SW480 (cell line): ENCODE measurements around the gene ANKS1B.

ENCODE experiments used
- DNase-seq: peaks from one replicate; pipeline ENCODE4 v3.0.0-alpha.2; 2016; ENCODE audit warnings: low spot score

The ANKS1B gene

DNA sequence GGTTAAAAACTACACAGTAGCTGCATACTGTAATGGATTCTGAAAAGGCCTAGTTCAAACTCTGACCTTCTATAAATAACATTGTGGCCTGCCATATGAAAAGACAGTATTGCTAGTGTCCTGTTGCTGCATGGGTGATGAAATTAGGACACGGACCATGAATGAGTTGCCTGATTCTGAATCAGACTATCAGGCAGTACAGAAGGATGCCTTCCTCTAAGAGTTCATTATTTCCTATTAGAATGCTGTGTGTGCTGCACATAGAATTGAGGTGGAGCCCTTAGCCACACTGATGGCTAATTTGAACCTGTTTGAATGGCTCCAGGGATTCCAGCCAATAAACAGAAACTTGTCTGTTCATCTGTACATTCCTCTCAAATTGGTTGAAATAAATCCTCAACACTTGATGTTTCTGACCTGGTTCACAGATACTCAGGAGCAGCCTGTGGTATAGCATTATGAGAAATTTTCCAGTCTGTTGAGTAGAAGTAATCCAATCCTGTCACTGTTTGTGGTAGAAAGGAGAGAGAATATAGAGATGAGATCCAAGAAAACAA, 856.4 kb downstream of the ANKS1B start:
- no peak for DNase-seq

DNA sequence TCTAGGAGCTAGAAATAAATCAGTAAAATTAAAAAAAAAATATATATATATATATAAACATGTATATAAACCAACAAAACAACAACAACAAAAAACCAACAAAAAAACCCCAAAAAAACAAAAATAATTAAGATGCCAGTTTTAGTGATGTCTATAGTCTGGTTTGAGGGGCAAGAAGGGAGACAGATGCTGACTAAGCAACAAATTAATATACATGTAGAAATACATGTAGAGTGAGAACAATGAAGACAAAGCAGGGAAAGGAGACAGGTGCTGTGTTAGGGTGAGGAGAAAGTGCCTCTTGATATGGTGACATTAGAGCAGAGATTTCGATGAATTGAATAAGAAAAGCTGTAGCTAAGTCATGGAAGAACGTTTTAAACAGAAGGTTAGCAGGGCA, 861.8 kb downstream of the ANKS1B start:
- no peak for DNase-seq

DNA sequence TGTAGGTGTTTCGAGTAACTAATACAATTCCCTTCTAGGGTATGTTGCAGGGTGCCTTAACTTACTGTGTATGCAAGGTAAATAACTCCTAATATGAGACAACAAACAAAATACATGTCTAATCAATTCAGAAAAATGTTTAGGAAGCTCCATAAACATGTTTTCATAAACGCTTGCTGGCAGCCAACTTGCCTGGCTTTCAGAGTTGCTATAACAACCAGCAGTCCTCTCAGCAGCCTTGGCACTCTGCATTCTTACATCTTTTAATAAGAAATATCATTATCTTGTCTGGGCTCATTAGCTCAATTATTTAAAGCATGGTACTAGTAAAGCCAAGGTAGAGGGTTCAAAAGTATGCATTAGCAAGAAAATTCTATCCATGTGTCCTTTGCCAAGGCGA, 862.2 kb downstream of the ANKS1B start:
- DNase-seq, result no peak

DNA sequence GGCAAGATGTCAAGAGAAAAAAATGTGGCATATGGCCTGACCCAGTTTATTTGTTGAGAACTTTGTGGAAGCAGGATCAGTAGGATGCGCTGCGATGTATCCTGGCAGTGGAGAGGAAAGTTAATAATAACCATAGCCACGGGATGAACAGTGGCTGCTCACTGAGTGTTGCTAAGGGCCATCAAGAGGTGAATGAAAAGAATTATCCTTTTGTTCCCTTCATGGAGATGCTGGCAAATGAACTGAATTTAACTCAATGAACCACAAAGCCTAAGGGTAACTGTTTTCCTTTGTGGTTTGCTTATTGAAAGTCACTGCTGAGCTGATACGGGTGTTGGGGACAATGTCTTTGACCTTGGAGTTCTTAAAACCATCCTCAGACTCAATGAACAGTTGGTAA, 863.2 kb downstream of the ANKS1B start:
- DNase-seq, result no peak

DNA sequence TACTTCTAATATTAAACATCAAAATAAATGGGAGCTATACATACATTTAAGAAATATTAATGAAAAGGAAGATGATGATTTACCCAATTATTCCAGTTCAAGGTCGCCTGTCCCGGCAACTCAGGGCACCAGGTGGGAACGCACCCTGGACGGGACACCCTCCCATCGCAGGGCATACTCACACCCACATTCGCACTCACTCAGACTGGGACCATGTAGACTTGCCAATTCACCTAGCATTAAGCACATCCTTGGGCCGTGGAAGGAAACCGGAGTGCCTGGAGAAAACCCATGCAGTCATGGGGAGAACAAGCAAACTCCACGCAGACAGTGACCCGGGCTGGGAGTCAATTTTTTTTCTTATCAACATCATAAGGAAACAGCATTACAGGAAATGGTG, 864.8 kb downstream of the ANKS1B start:
- DNase-seq, result no peak

DNA sequence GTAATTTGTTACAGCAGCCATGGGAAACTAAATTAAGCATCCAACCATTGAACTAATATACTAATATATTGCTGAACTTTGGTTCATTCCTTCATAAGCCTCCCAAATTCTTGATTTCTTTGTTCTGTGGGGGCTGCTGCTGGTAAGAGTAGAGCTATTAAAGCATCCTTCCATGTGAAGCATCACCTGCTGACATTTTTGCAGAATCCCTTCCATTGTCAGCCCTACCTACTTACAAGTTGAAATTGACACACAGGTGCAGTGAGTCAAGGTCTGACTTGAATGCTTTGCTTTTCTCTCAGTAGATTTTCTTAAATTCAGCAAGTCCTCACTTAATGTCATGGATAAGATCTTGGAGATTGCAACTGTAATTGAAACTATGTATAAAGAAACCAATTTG, 865.3 kb downstream of the ANKS1B start:
- DNase-seq, result no peak

DNA sequence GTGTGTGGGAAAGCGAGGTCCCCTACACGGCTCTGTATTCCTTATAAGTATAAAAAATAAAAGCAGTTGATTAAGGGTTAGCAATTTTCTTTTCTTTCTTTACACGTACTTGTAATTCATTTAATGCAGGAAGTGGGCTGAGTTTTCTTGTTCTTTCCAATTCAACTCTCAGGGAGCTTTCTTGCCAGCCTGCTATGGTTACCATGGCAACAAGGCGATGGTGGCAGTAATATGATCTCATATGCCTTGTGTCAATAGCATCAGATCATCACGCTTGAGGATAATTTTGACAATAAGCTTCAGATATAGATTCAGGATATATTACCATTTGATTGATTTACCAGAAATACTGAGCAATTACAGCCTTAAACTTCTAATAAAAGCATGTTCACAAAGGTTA, 873.1 kb downstream of the ANKS1B start:
- DNase-seq, result no peak

DNA sequence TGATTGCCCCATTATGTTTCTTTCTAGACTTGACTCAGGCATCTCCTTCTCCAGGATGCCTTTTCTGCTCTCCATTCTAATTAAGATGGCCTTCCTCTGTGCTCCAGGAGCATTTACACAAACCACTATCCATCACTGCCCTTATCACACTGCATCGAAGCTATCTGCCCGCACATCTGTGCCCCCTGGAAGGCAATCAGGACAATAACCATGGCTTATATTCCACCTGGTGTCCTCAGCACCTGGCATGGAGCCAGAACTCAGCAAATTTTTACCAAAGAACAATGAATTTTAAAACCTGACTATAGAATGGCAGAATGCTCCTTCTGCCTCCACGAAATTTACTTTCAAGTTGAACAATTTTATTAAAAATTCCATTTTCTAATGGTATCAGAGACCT, 873.9 kb downstream of the ANKS1B start:
- DNase-seq, result no peak

DNA sequence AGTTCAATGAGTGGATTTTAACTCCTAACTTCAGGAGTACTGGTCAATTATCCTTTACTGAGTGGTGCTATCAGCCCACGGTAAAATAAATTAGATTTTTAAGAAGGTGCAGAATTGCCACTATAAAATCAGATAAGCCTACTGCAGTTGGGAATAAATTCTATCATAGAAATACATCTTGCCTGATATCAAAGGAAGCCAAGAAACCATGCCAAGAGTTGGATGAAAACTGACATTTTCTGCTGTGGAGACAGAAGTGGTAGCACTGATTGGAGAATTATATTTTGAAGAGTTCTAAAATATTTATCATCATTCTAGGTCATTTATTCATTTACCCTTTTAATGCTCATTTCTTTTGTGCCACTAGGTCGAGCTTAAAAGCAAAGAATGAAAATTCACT, 874.5 kb downstream of the ANKS1B start:
- DNase-seq, result no peak

DNA sequence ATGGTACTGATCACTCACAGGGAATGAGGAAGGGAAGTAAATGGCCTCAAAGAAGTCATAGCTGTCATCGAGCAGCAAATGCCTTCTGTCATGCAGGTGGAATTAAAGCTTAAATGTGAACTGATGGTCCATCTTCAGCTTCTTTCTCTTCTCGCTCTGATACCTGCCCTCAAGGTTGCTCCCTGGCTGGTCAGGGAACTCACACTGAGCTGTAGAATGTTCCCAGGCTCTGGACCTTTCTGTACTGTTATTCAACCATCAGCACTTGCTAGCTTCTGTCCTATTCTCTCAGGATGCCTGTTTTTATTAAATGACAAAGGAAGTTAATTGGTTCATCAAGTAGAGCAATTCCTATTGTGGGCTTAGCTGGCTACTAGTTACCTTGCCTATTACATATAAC, 875.8 kb downstream of the ANKS1B start:
- DNase-seq, result no peak

DNA sequence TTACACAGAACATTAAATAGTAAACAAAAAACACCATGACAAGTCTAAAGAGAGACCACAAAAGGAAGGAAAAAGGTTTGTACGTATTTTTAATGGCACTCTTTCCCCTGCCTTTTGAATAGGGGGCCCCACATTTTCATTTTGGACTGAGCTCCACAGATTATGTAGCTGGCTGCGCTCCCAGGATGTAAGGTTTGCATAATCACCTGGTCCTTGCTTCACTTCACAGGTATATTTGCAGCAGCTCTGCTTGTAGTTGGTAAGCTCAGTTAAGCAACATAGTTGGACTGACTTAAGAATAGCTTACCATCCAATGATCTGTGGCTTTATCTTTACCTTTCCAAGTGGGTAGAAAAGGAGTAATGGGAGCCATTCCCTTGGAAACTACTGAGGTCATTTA, 885.0 kb downstream of the ANKS1B start:
- no peak for DNase-seq

DNA sequence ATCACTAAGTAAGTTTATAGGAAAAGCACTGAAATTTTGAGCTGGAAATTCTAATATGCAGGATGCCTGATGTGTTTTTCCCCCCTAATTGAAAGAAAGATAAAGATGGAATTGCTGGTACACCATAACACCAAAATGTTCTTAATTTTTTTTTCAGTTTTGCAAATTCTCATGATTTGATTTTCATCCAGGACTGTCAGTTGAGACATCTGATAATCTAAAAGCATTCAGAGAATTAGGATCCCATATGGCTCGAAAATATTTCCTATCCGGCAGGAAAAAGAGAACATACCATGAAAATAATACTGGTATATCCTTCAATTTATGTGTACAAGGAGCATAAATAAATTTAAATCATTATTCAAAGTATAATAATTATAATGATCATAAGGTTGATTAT, 887.6 kb downstream of the ANKS1B start:
- DNase-seq, result no peak

DNA sequence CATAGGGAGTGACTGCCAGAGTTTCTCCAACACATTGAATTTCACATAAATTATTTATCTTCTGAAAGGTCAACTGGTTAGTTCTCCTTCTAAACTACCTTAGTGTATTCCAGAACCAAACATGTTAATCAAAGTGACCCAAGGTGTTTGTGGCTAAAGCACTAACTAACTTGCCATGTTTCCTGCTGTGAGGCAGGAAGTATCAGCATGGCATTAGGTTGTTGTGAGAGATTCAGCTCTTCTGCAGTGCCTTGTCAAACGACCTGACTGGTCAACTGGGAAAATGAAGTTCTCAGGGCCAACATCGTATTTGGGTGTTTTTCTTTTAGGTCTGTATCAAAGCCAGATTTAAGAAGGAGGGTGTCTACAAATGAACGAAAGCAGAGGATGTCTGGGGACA, 891.6 kb downstream of the ANKS1B start:
- DNase-seq, result no peak

DNA sequence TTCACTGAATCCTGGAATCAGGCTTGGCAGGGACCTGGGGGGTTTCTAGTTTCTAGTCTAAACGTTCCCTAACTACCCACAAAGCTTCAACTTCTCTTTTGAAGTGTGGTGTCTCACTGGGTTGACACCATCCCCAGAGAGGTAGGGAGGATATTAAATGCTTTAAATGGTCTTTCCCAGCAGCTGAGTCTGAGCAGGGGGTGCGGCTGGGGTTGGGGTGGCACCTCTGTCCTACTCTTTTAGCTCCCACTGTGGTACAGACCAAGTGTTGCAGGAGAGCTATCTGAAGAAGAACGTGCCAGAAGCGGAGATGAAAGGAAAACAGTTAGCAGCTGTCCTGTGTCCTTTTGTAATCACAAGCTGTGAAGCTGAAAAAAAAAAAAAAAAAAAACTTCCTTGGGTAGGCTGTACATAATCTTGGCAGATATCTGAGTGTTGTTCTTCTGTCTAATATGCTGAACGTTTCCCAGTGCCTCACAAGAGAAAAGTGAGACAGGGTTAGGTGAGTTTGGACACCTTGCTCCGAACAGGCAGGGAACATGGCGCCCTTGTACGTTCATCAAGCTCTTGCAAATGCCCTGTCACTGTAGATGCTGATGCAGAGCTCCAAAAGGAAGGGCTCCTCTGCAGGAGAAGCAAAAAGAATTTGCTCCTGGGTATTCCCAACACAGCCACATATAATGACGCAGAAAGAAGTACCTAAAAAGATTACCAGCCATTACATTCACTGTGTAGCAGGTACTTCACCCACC, 892.5 kb downstream of the ANKS1B start:
- DNase-seq, result no peak

DNA sequence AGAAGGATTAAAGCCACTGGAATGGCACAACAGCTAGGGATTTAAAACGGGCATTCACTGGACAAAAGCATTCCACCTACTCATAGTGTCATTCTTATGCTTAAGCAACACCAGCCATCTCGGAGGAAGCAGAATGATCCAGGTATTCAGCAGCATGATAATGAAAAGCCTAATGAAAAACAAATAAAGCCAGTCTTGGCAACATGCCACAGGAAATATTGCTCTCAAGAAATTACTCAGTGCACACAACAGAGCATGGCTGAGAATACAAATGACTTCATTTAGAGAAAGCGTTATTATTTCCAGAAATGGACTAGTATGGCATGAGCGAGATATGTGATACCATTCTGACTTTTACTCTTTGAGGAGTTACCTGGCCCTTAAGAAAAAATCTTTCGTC, 897.5 kb downstream of the ANKS1B start:
- no peak for DNase-seq

DNA sequence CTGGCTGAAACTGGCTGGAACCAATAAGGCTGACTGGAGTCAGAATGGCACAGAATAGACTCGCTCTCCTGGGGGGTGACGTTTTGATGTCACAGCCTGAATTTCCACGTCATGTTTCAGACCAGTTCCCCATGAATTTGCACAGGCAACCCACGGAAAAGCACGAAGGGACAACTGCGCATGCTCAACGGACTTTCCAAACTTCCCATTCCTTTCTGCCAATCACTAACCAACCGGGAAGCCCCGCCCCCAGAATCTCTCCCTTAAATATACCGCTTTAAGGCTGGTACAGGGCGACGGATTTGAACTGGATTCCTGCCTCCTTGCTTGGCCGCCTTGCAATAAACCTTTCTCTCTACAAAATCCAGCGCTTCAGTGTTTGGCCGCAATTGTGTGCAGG, 904.9 kb downstream of the ANKS1B start:
- DNase-seq, result no peak

DNA sequence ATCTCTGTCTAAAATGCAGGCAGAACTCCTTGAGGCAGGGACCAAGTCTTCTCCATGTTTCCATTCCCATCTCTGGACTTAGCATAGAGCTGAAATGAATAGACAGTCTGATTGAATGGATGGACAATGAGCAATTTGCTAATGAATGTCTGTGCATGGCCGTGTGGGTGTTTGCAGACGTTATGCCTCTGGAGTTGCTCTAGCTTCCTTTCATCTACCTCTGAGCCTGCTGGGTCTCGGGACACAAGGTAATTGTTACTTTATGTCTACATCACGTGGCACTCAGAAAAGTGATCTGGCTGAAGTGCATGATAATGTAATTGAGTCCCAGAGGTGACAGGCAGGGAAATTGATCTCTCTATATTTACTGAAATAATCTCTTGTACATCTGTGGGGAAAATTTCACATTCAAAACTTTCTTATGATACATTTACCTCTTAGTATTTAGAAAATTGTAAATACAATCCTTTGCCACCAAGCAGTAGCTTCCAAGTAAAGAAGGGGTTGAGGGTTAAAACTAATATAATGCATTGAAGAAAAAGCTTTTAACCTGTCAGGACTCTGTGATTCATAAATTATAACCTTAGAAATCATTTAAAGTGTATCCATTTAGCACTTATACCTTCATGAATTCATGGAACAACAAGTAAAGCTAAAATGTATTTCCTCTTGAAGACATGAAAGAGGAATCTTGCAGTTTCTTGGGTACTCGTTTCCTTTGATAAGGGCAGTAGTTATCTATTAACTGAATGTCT, 915.6 kb downstream of the ANKS1B start:
- no peak for DNase-seq

DNA sequence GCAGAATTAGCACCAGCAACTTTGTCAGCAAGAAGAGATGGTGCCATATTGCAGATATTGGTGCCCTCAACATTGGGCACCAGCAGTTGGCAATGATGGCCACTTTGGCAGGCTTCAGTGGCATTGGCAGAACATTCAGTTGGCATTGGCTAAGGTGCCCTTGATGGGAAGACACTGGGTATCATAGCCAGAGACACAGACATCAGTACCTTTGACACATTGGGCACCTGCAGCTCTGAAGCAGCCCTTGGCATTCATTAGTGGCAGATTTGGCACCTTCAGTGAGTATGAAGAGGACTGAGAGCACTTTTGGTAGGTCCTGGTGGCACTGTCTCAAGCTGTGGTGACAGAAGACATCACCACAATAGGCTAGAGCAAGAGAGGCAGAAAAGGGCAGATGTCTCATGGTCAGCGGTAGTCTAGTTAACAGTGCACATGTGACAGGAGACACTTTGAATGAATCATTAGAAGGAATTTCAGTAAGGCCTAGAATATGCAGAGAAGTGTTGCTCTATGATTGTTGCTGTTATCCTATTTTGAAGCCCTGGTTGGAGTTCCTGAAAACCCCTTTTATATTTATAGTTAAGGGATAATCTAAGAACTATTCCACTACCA, 917.5 kb downstream of the ANKS1B start:
- DNase-seq, result no peak

DNA sequence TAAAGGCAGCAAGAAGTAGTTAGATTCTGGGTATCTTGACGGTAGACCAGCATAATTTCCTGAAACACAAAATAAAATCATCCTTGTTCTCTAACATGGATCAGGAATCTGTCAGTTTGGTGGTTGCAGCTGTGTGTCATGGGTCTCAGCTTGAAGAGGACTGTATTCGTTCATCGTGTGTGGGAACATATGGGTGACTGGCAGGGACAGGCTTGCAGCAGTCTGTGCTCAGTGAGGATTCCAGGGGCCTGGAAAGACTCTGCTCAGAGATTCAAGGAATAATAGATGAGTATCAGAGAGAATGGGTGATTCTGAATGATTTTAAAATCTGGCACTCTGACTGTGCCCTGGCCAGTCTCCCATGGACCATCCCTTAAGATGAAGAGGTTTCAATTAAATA, 918.0 kb downstream of the ANKS1B start:
- DNase-seq, result no peak

DNA sequence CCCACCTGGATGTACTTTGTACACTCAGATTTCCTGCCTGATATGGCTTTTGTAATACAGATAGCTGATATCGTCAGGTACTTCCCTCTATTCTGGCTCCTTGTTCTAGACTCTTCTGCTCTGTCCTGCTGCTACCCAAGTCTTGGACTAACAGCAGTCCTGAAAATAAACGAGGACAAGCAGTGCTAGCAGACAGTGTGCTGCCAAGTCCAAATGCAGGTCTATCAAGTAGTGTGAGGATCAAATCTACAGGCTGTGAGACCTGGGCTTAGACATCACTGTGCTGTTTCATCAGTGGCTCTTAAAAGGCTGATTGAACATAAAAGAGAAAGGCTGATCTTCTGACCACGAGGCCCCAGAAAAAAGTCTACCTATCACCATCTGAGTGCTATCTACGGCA, 921.6 kb downstream of the ANKS1B start:
- DNase-seq, result no peak

DNA sequence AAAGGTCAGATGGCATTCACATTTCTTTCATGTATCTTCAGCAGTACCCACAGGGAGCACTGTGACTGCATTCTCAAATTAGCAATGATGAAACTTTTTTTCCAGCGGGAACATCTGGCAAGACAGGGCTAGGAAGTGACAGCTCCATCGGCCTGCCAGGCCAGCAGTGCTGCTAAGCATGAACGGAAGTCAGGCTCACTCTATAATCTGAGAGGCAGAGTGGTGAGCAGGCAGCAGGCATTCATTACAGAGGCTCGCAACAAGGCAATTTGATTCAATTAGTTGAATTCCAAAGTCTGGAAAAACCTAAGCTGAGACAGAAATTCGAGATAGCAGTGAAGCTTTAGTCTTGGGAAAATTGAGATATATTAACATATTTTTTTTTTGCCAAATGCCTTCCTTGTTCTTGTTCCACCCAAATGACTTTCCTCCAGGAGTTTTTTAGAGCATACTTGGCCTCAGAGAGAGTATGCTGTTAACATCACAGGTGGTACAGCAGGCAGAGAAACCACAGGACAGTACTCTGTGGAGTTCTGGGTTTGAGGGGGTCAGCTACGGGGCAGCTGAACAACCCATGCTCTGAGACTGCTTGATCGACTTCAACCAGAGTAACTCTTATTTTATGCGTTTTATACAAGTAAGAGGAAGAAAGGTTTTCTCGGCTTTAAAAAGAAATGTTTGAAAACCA, 924.8 kb downstream of the ANKS1B start:
- DNase-seq, result no peak

DNA sequence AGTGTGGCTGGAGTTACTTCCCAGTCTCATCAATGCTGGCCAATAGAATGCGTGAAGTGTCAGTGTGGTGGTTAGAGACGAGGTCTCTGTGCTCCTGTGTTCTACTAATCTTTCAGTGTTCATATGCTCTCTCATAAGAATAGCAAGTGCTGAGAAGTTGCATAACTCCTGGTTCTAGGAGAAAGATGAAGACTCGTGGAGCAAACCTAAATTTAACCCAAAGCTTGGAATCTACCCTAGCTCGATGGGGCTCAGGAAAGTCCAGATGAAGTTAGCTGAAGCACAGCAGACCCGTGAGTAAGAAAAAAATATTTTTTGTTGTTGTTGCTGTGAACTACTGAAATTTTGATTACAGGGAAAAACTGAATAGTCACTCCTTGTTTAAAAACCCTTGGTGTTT, 927.1 kb downstream of the ANKS1B start:
- DNase-seq, result no peak

DNA sequence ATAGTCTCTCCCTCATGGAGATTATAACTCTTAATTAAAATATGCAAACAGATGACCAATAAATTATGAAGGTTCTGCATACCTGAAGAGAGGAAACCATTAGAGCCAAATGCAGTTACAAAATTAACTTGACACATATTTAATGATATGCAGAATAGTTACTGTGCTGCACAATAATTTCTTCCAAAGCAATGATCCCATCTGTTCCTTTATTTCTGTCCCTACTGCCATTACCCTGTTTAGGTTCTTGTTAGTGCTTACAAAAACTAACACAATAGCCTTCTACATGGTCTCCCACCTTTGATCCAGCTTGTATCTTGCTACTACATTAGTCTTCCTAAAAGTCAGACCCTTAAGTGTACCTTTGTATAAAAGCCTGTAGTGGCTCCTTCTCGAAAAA, 928.5 kb downstream of the ANKS1B start:
- DNase-seq, result no peak
